Keratinocyte (primary cell): Measurements from ENCODE around the gene DDX60. TPM values are rescaled to one million over a fixed set of nuclear protein-coding genes. Genes with fewer than 3 reads are reported as not detected.

ENCODE experiments used
- DNase-seq: peaks from one replicate; pipeline ENCODE4 v3.0.0-alpha.2; 2011; ENCODE audit warnings: low read depth, missing footprints, low spot score
- FAIRE-seq: peaks from 2 replicates; lab custom pipeline; 2011; peaks lifted over from hg19 to GRCh38; lab: Jason Lieb, UNC
- H2AFZ ChIP-seq: 2 replicates; pipeline ENCODE4 v1.6.0; 2012; ENCODE audit warnings: low read length, control low read depth, inconsistent platforms; ENCODE audit not compliant: control insufficient read depth
- H3K27ac ChIP-seq: 2 replicates; pipeline ENCODE4 v1.5.1; 2011; ENCODE audit warnings: low read length; ENCODE audit not compliant: control insufficient read depth, insufficient read depth
- H3K27me3 ChIP-seq: 3 replicates; pipeline ENCODE4 v1.6.0; 2011; ENCODE audit warnings: low read length; ENCODE audit not compliant: control insufficient read depth, insufficient read depth; ENCODE audit errors: extremely low read depth
- H3K36me3 ChIP-seq, 2 experiments: 2 replicates in 1 of 2; 3 replicates in 1 of 2; pipeline ENCODE4 v1.5.1; 2011; ENCODE audit warnings: low read length in 2 of 2, mild to moderate bottlenecking in 1 of 2; ENCODE audit not compliant: control insufficient read depth in 2 of 2, insufficient read depth in 2 of 2; ENCODE audit errors: extremely low read depth in 1 of 2
- H3K4me1 ChIP-seq: 3 replicates; pipeline ENCODE4 v1.5.1; 2011; ENCODE audit warnings: low read length; ENCODE audit not compliant: control insufficient read depth, insufficient read depth; ENCODE audit errors: extremely low read depth
- H3K4me2 ChIP-seq: 3 replicates; pipeline ENCODE4 v1.6.0; 2011; ENCODE audit warnings: low read depth, low read length; ENCODE audit not compliant: control insufficient read depth, insufficient read depth; ENCODE audit errors: extremely low read depth
- H3K4me3 ChIP-seq, 3 experiments: fragments of 200-600 bp in 1 of 3; sonication (generic) in 1 of 3; 2 replicates in 2 of 3; 3 replicates in 1 of 3; pipeline ENCODE4 v1.5.1; 2011 to 2016; ENCODE audit warnings: low read length in 3 of 3, mild to moderate bottlenecking in 3 of 3, control low read depth in 2 of 3, inconsistent platforms in 1 of 3, low read depth in 1 of 3, mixed read lengths in 1 of 3, mixed run types in 1 of 3, moderate library complexity in 1 of 3; ENCODE audit not compliant: control insufficient read depth in 2 of 3, insufficient read depth in 2 of 3; ENCODE audit errors: extremely low read depth in 1 of 3
- H3K79me2 ChIP-seq: 2 replicates; pipeline ENCODE4 v1.6.0; 2012; ENCODE audit warnings: low read length; ENCODE audit not compliant: control insufficient read depth, insufficient read depth
- H3K9ac ChIP-seq: 3 replicates; pipeline ENCODE4 v1.6.0; 2011; ENCODE audit warnings: low read length; ENCODE audit not compliant: control insufficient read depth, insufficient read depth; ENCODE audit errors: extremely low read depth
- H3K9me1 ChIP-seq: 3 replicates; pipeline ENCODE4 v1.6.0; 2011; ENCODE audit warnings: low read length; ENCODE audit not compliant: control insufficient read depth, insufficient read depth; ENCODE audit errors: extremely low read depth
- H3K9me3 ChIP-seq: 2 replicates; pipeline ENCODE4 v1.5.1; 2012; ENCODE audit warnings: low read depth, low read length; ENCODE audit not compliant: control insufficient read depth
- H4K20me1 ChIP-seq: 3 replicates; pipeline ENCODE4 v1.6.0; 2011; ENCODE audit warnings: low read length; ENCODE audit not compliant: control insufficient read depth, insufficient read depth; ENCODE audit errors: extremely low read depth
- CTCF ChIP-seq, 3 experiments: IDR thresholded peaks in 1 of 3; conservative IDR thresholded peaks in 1 of 3; optimal IDR thresholded peaks in 1 of 3; 2 replicates in 2 of 3; 3 replicates in 1 of 3; pipeline versions ENCODE3 to v1.5.1; 2011; ENCODE audit warnings: low read length in 3 of 3, mild to moderate bottlenecking in 3 of 3, moderate library complexity in 2 of 3, control low read depth in 1 of 3, inconsistent platforms in 1 of 3; ENCODE audit not compliant: insufficient read depth in 2 of 3; ENCODE audit errors: extremely low read depth in 1 of 3
- EZH2 ChIP-seq: IDR thresholded peaks from one replicate; pipeline ENCODE4 v1.6.1; 2012; ENCODE audit warnings: inconsistent platforms, mild to moderate bottlenecking, low read length, moderate library complexity
- dilution Hi-C: fragments of 300-500 bp; cut with MboI; formaldehyde crosslinking; loops from one replicate; pipeline ENCODE4 v1.7.0; 2020; ENCODE audit warnings: low sequenced_read_pairs; ENCODE audit not compliant: extremely low pct_ligation_motif_present
- polyA plus RNA-seq, 5 experiments: library from polyadenylated mRNA; depleted of rRNA in 3 of 5; stranded (reverse) in 3 of 5; stranded (forward) in 1 of 5; unstranded in 1 of 5; fragments of >200 nt; gene quantifications; 1 replicate in 1 of 5; 2 replicates in 3 of 5; 3 replicates in 1 of 5; pipeline versions ENCODE4 v1.2.1 to v1.2.3, GENCODE V29; 2011 to 2012; ENCODE audit warnings: missing spikeins in 2 of 5, low read depth in 1 of 5, low replicate concordance in 1 of 5

DDX60 gene
- polyA plus RNA-seq, 1 donor (not counting 4 experiments of a cell fraction or from before 2014, with no cell fraction given): 44.6 TPM

DNA sequence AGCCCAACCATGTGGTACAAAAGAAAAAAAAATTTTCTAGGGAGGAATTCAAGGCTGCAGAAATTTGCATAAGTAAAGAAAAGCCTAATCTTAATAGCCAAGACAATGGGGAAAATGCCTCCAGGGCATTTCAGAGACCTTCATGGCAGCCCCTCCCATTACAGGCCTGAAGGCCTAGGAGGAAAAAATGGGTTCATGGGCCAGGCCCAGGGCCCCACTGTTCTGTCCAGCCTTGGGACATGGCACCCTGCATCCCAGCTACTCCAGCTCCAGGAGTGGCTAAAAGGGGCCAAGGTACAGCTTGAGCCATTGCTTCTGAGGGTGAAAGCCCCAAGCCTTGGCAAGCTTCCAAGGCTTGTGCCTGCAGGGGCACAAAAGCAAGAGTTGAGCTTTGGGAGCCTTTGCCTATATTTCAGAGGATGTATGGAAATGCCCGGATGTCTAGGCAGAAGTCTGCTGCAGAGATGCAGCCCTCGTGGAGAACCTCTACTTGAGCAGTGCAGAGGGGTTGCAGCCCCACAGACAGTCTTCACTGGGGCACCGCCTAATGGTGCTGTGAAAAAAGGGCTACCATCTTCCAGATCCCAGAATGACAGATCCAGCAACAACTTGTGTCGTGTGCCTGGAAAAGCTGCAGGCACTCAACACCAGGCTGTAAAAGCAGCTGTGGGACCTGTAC lies 115.2 kb downstream of the DDX60 start:
- TF ChIP-seq CTCF (optimal IDR thresholded peaks at IDR 0.05 in 1 of 3, IDR thresholded peaks at IDR 0.05 in 1 of 3, conservative IDR thresholded peaks at IDR 0.05 in 1 of 3; ENCODE audit: extremely low read depth in 1 of 3, insufficient read depth in 2 of 3, low read length in 3 of 3) (no peak), EZH2 (no peak)
- DNase-seq: no peak
- no peaks in the 10 kb centered on the region for H3K79me2 ChIP-seq
- no peaks in the 10 kb centered on the region for H3K27me3 ChIP-seq
- no peaks in the 10 kb centered on the region for H3K9me1 ChIP-seq
- no peak overlapping the region for H3K4me2 ChIP-seq
- H3K27ac ChIP-seq: no peak overlapping the region
- no peak overlapping the region for H3K9ac ChIP-seq
- H3K9me3 ChIP-seq: peaks cover 4% of the 10 kb centered on the region
- H3K4me1 ChIP-seq: no peaks in the 10 kb centered on the region
- H4K20me1 ChIP-seq: no peaks in the 10 kb centered on the region
- no peak for FAIRE-seq
- H2AFZ ChIP-seq: no peak overlapping the region
- H3K36me3 ChIP-seq: no peaks in the 10 kb centered on the region
- dilution Hi-C loops: no loop called here
- H3K4me3 ChIP-seq: no peak overlapping the region

DNA sequence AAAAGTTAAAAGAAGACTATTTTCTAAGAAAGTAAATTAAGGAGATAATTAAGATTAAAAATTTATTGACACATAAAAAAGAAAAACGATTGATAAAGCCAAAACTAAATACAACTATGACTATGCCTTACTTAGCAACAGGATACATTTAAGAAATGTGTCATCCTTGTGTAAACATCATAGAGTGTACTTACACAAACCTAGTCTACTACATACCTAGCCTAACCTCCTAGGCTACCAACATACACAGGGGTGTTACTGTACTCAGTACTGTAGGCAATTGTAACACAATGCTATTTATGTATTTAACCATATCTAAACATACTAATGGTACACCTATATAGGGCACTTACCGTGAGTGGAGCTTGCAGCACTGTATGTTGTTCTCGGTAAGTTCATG lies 117.9 kb downstream of the DDX60 start:
- peaks cover 4% of the 10 kb centered on the region for H3K9me3 ChIP-seq
- no peaks in the 10 kb centered on the region for H4K20me1 ChIP-seq
- no peak for FAIRE-seq
- no peak for TF ChIP-seq EZH2
- no peak for TF ChIP-seq CTCF (optimal IDR thresholded peaks at IDR 0.05 in 1 of 3, IDR thresholded peaks at IDR 0.05 in 1 of 3, conservative IDR thresholded peaks at IDR 0.05 in 1 of 3; ENCODE audit: extremely low read depth in 1 of 3, insufficient read depth in 2 of 3, low read length in 3 of 3)
- H3K9ac ChIP-seq: no peak overlapping the region
- no peak overlapping the region for H2AFZ ChIP-seq
- H3K36me3 ChIP-seq: no peaks in the 10 kb centered on the region
- H3K27ac ChIP-seq: no peak overlapping the region
- DNase-seq: no peak
- dilution Hi-C loops: no loop called here
- no peaks in the 10 kb centered on the region for H3K9me1 ChIP-seq
- no peak overlapping the region for H3K4me2 ChIP-seq
- H3K4me3 ChIP-seq: no peak overlapping the region
- no peaks in the 10 kb centered on the region for H3K27me3 ChIP-seq
- no peaks in the 10 kb centered on the region for H3K4me1 ChIP-seq
- H3K79me2 ChIP-seq: no peaks in the 10 kb centered on the region
